SK-N-SH (cell line): ENCODE measurements around the gene STAT5B. TPM values are rescaled to one million over a fixed set of nuclear protein-coding genes. Genes with fewer than 3 reads are reported as not detected.

Experiments used
- CTCF ChIA-PET: fragments of 300-600, 350-600 bp; formaldehyde crosslinking; extraction: SDS; loops from one replicate; lab custom pipeline; 2021; lab: Yijun Ruan, JAX
- POLR2A ChIA-PET: fragments of 350-600 bp; sonication (Branson Sonifier 250); formaldehyde crosslinking; extraction: SDS; loops from one replicate; lab custom pipeline; 2020; ENCODE audit warnings: antibody characterized with exemption, inconsistent platforms; lab: Yijun Ruan, JAX
- DNase-seq: peaks from one replicate; pipeline ENCODE4 v3.0.0; 2012
- H2AFZ ChIP-seq: fragments of 200-600 bp; sonication (generic); 2 replicates; pipeline ENCODE4 v1.8.1; 2016; ENCODE audit warnings: antibody characterized with exemption, mild to moderate bottlenecking, low read depth
- H3F3A ChIP-seq: fragments of 200-600 bp; sonication (generic); replicated peaks from 2 replicates; pipeline ENCODE3; 2016; ENCODE audit warnings: antibody characterized with exemption, mild to moderate bottlenecking; ENCODE audit not compliant: insufficient read depth
- H3K27ac ChIP-seq, 2 experiments: fragments of 200-500 bp in 1 of 2; fragments of 200-600 bp in 1 of 2; sonication (Bioruptor generic) in 1 of 2; sonication (generic), shearing (Covaris generic) in 1 of 2; 2 replicates each; pipeline versions ENCODE4 v1.5.1 to v1.6.1; 2014 to 2016; ENCODE audit warnings: low read depth in 2 of 2, inconsistent platforms in 1 of 2, low read length in 1 of 2, mild to moderate bottlenecking in 1 of 2, mixed read lengths in 1 of 2
- H3K27me3 ChIP-seq: fragments of 200-600 bp; sonication (generic), shearing (Covaris generic); 2 replicates; pipeline ENCODE4 v1.6.1; 2016; ENCODE audit warnings: mixed run types; ENCODE audit not compliant: insufficient read depth
- H3K36me3 ChIP-seq, 2 experiments: fragments of 200-500 bp in 1 of 2; fragments of 200-600 bp in 1 of 2; sonication (Bioruptor generic) in 1 of 2; sonication (generic) in 1 of 2; replicated peaks in 1 of 2; 2 replicates each; pipeline versions ENCODE3 to v1.5.1; 2014 to 2016; ENCODE audit warnings: low read length in 1 of 2, mild to moderate bottlenecking in 1 of 2; ENCODE audit not compliant: insufficient read depth in 2 of 2, control insufficient read depth in 1 of 2
- H3K4me1 ChIP-seq, 2 experiments: fragments of 200-500 bp in 1 of 2; fragments of 200-600 bp in 1 of 2; sonication (Bioruptor generic) in 1 of 2; sonication (generic), shearing (Covaris generic) in 1 of 2; 2 replicates each; pipeline versions ENCODE4 v1.5.1 to v1.6.1; 2014 to 2016; ENCODE audit warnings: low read depth in 1 of 2, low read length in 1 of 2, mixed run types in 1 of 2; ENCODE audit not compliant: insufficient read depth in 2 of 2, control insufficient read depth in 1 of 2
- H3K4me2 ChIP-seq: fragments of 200-600 bp; sonication (generic), shearing (Covaris generic); 2 replicates; pipeline ENCODE4 v1.6.1; 2017; ENCODE audit warnings: mixed run types
- H3K4me3 ChIP-seq, 2 experiments: fragments of 200-500 bp in 1 of 2; fragments of 200-600 bp in 1 of 2; sonication (Bioruptor generic) in 1 of 2; sonication (generic), shearing (Covaris generic) in 1 of 2; 2 replicates each; pipeline versions ENCODE4 v1.5.1 to v1.8.1; 2014 to 2016; ENCODE audit warnings: low read depth in 2 of 2, inconsistent platforms in 1 of 2, low read length in 1 of 2, mild to moderate bottlenecking in 1 of 2, mixed read lengths in 1 of 2, moderate library complexity in 1 of 2
- H3K79me2 ChIP-seq: fragments of 200-600 bp; sonication (generic); 2 replicates; pipeline ENCODE4 v1.8.1; 2017; ENCODE audit warnings: mild to moderate bottlenecking; ENCODE audit not compliant: insufficient read depth
- H3K9ac ChIP-seq: fragments of 200-600 bp; sonication (generic); 2 replicates; pipeline ENCODE4 v1.6.1; 2017; ENCODE audit warnings: mixed run types
- H3K9me2 ChIP-seq: fragments of 200-600 bp; sonication (generic); 2 replicates; pipeline ENCODE4 v1.6.1; 2017; ENCODE audit warnings: mixed run types
- H3K9me3 ChIP-seq: fragments of 200-600 bp; sonication (generic); 2 replicates; pipeline ENCODE4 v1.6.1; 2017; ENCODE audit warnings: mixed run types, mild to moderate bottlenecking, moderate library complexity
- H4K20me1 ChIP-seq: fragments of 200-600 bp; sonication (generic); 2 replicates; pipeline ENCODE4 v1.6.1; 2017; ENCODE audit warnings: mild to moderate bottlenecking, mixed run types; ENCODE audit not compliant: insufficient read depth
- CHD2 ChIP-seq: fragments of 150-350 bp; IDR thresholded peaks from 2 replicates; pipeline ENCODE4 v1.6.1; 2018; ENCODE audit warnings: low read length; ENCODE audit not compliant: partially characterized antibody
- ELF1 ChIP-seq: IDR thresholded peaks from 2 replicates; pipeline ENCODE4 v1.4.0; 2012
- FOXJ3 ChIP-seq: sonication (generic); formaldehyde crosslinking; IDR thresholded peaks from 2 replicates; pipeline ENCODE4 v1.5.1; 2020; ENCODE audit warnings: mild to moderate bottlenecking, missing genetic modification reagents
- GATA2 ChIP-seq: sonication (generic); formaldehyde crosslinking; IDR thresholded peaks from 2 replicates; pipeline ENCODE4 v1.5.0; 2020; ENCODE audit warnings: mild to moderate bottlenecking, missing genetic modification reagents
- MEF2A ChIP-seq: IDR thresholded peaks from 2 replicates; pipeline ENCODE4 v1.4.0; 2012; ENCODE audit warnings: low read depth, borderline replicate concordance
- NFIC ChIP-seq: IDR thresholded peaks from 2 replicates; pipeline ENCODE4 v1.4.0; 2012; ENCODE audit warnings: borderline replicate concordance
- POLR2AphosphoS5 ChIP-seq: IDR thresholded peaks from 2 replicates; pipeline ENCODE4 v1.6.1; 2012; ENCODE audit warnings: low read depth, low read length
- RFX5 ChIP-seq: IDR thresholded peaks from 2 replicates; pipeline ENCODE4 v1.6.1; 2012; ENCODE audit warnings: mild to moderate bottlenecking, improper control_type of control experiment, low read length
- RXRA ChIP-seq: IDR thresholded peaks from 2 replicates; pipeline ENCODE4 v1.4.0; 2012; ENCODE audit warnings: low read depth, mild to moderate bottlenecking, borderline replicate concordance
- SIN3A ChIP-seq: IDR thresholded peaks from 2 replicates; pipeline ENCODE4 v1.6.1; 2012; ENCODE audit warnings: low read depth, mild to moderate bottlenecking, low read length, moderate library complexity, borderline replicate concordance
- SMC3 ChIP-seq: IDR thresholded peaks from 2 replicates; pipeline ENCODE4 v1.6.1; 2012; ENCODE audit warnings: low read depth, low read length, improper control_type of control experiment
- WGBS: methylation state at CpG from one replicate; pipeline ENCODE4 v1.1.6; 2017; ENCODE audit warnings: low lambda C conversion rate; 5-methylcytosine and 5-hydroxymethylcytosine counted together
- polyA plus RNA-seq, 3 experiments: library from polyadenylated mRNA; depleted of rRNA; stranded (reverse); fragments of >200 nt; gene quantifications; 2 replicates each; pipeline ENCODE4 v1.2.3, GENCODE V29; 2012
- TF ChIP-seq, protein P1 (sequence below): fragments of 150-350 bp; IDR thresholded peaks from 2 replicates; pipeline ENCODE4 v1.6.1; 2016; ENCODE audit warnings: mild to moderate bottlenecking, low read depth, low read length
- TF ChIP-seq, protein P2 (sequence below): IDR thresholded peaks from 2 replicates; pipeline ENCODE4 v1.4.0; 2012; ENCODE audit warnings: low read depth, borderline replicate concordance

The STAT5B gene
- polyA plus RNA-seq, 1 of the 3 experiments (the other 2 are of a cell fraction) = 23.6 TPM

DNA sequence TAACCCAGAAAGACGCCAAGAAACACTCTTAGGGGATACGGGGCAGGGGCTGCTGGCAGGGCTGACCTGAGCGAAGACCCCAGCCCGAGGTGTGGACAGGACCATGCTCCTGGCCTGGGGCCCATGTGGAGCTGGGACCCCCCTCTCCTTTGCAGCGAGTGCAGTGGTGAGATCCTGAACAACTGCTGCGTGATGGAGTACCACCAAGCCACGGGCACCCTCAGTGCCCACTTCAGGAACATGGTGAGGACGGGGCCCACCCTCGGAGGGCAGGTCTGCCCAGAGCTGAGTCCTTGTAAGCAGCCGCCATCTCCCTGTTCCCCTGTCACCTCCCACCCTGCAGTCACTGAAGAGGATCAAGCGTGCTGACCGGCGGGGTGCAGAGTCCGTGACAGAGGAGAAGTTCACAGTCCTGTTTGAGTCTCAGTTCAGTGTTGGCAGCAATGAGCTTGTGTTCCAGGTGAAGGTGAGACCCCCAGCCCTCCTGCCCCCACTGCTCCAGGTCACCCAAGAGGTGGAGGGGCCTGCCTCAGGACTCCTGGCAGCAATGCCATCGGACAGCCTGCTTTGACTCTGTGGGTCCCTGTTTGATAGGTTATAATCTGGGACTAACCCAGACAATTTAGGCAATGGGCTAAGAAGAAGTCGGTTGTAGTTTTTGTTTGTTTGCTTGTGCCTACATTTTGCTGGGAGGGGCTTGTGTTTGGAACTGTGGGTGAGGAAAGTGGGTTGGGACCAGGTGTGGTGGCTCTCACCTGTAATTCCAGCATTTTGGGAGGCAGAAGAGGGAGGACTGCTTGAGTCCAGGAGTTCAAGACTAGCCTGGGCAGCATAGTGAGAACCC is 28.2 kb upstream of the STAT5B start:
- DNase-seq = no peak
- Histone ChIP-seq H4K20me1 (no peaks in the 10 kb centered on the region), H3K27me3 (no peaks in the 10 kb centered on the region), H3K4me2 (no peak overlapping the region), H3K9ac (no peak overlapping the region), H3K9me3 (no peaks in the 10 kb centered on the region), H3K36me3 (no peaks in the 10 kb centered on the region), H3K27ac (no peak overlapping the region), H3K9me2 (no peaks in the 10 kb centered on the region), H2AFZ (no peak overlapping the region), H3K4me3 (no peak overlapping the region), H3F3A (no peaks in the 10 kb centered on the region), H3K79me2 (no peaks in the 10 kb centered on the region), H3K4me1 (no peaks in the 10 kb centered on the region)
- ChIA-PET CTCF (interaction anchor here (0.7 to 1.7 kb wide), 3 partner anchors 8 to 102 kb away, joined by 4 to 5 read pairs (median 5); no protein-coding TSS in a partner anchor), POLR2A (no interaction called here)
- 89% methylated on average over 10 of the region's 16 CpGs for WGBS
- TF ChIP-seq MEF2A (no peak), SMC3 (no peak), SIN3A (no peak), RFX5 (no peak), NFIC (no peak), FOXJ3 (no peak), GATA2 (no peak), POLR2AphosphoS5 (no peak)
- TF ChIP-seq, protein P1, sequence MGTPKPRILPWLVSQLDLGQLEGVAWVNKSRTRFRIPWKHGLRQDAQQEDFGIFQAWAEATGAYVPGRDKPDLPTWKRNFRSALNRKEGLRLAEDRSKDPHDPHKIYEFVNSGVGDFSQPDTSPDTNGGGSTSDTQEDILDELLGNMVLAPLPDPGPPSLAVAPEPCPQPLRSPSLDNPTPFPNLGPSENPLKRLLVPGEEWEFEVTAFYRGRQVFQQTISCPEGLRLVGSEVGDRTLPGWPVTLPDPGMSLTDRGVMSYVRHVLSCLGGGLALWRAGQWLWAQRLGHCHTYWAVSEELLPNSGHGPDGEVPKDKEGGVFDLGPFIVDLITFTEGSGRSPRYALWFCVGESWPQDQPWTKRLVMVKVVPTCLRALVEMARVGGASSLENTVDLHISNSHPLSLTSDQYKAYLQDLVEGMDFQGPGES = no peak

DNA sequence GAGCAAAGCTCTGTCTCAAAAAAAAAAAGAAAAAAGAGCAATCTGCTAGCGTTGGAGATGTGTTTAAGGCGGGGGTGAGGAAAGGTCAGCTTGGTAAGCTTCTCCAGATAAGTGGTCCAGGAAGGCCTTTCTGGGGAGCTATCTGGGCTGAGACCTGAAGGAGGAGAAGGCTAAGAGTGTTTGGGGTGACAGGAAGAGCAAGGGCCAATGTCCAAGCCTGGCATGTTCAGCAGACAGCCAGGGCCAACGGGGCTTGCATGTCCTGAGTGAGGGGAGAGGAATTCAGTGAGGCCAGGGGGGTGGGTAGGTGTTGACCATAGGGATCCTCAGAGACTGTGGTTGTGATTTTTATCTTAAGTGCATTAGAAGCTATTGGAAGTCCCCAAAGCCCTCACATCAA is 27.5 kb upstream of the STAT5B start:
- Histone ChIP-seq H3K9me2 (no peaks in the 10 kb centered on the region), H3K4me2 (no peak overlapping the region), H3K79me2 (no peaks in the 10 kb centered on the region), H4K20me1 (no peaks in the 10 kb centered on the region), H3K9ac (no peak overlapping the region), H3F3A (no peaks in the 10 kb centered on the region), H3K4me1 (no peaks in the 10 kb centered on the region), H3K27ac (no peak overlapping the region)
- WGBS = 88% methylated on average over 3 of the region's 3 CpGs
- no peak for DNase-seq
- CTCF ChIA-PET = interaction anchor here (1.0 to 2.2 kb wide), 4 partner anchors 9 to 102 kb away, joined by 3 to 7 read pairs (median 5); no protein-coding TSS in a partner anchor
- TF ChIP-seq, protein P1 = no peak
- TF ChIP-seq, protein P2, sequence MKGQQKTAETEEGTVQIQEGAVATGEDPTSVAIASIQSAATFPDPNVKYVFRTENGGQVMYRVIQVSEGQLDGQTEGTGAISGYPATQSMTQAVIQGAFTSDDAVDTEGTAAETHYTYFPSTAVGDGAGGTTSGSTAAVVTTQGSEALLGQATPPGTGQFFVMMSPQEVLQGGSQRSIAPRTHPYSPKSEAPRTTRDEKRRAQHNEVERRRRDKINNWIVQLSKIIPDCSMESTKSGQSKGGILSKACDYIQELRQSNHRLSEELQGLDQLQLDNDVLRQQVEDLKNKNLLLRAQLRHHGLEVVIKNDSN = no peak
- TF ChIP-seq FOXJ3 = no peak
- TF ChIP-seq ELF1 = no peak
- no peak for TF ChIP-seq RXRA
- no peak for TF ChIP-seq GATA2
- no peak for TF ChIP-seq CHD2
- TF ChIP-seq, all 33 proteins: peak for 0
- no peak overlapping the region for H2AFZ ChIP-seq
- POLR2A ChIA-PET = no interaction called here
- no peaks in the 10 kb centered on the region for H3K27me3 ChIP-seq
- no peaks in the 10 kb centered on the region for H3K9me3 ChIP-seq
- no peak overlapping the region for H3K4me3 ChIP-seq
- H3K36me3 ChIP-seq = no peaks in the 10 kb centered on the region
